MCF 10A (cell line): ENCODE results near the gene AURKB. TPM values are rescaled to one million over a fixed set of nuclear protein-coding genes. Genes with fewer than 3 reads are reported as not detected.

Experiments used
- BruUV-seq: library from RNA; stranded (reverse); fragments of 400-500 nt; replicated peaks from 2 replicates; lab custom pipeline; 2021; lab: Mats Ljungman, UMichigan
- CTCF ChIA-PET: fragments of 300-600 bp; sonication (Branson Sonifier 250); formaldehyde crosslinking; extraction: SDS; loops from one replicate; lab custom pipeline; 2021; ENCODE audit warnings: antibody characterized with exemption, inconsistent platforms; lab: Yijun Ruan, JAX
- POLR2A ChIA-PET: fragments of 300-600, 350-650 bp; sonication (Branson Sonifier 250); formaldehyde crosslinking; extraction: SDS; loops from one replicate; lab custom pipeline; 2020; ENCODE audit warnings: antibody characterized with exemption, inconsistent platforms; lab: Yijun Ruan, JAX
- DNase-seq: peaks from one replicate; pipeline ENCODE4 v3.0.0-alpha.2; 2018; ENCODE audit not compliant: unreplicated experiment
- H3K27ac Mint-ChIP-seq: one replicate; pipeline ENCODE4 v1.8.0; 2022; ENCODE audit warnings: mild to moderate bottlenecking, low read depth, mixed read lengths; ENCODE audit not compliant: unreplicated experiment
- H3K27me3 Mint-ChIP-seq: one replicate; pipeline ENCODE4 v1.8.0; 2022; ENCODE audit warnings: mixed read lengths; ENCODE audit not compliant: insufficient read depth, unreplicated experiment
- H3K36me3 Mint-ChIP-seq: one replicate; pipeline ENCODE4 v1.8.0; 2022; ENCODE audit warnings: mild to moderate bottlenecking, moderate library complexity, mixed read lengths; ENCODE audit not compliant: insufficient read depth, unreplicated experiment
- H3K4me1 Mint-ChIP-seq: one replicate; pipeline ENCODE4 v1.8.0; 2022; ENCODE audit warnings: mixed read lengths; ENCODE audit not compliant: insufficient read depth, unreplicated experiment
- H3K4me3 Mint-ChIP-seq: one replicate; pipeline ENCODE4 v1.8.0; 2022; ENCODE audit warnings: mild to moderate bottlenecking, moderate library complexity, mixed read lengths; ENCODE audit not compliant: unreplicated experiment
- H3K9me3 Mint-ChIP-seq: one replicate; pipeline ENCODE4 v1.8.0; 2022; ENCODE audit warnings: mixed read lengths; ENCODE audit not compliant: unreplicated experiment
- intact Hi-C: fragments of 100-400 bp; cut with micrococcal nuclease; formaldehyde crosslinking; loops from 2 replicates; pipeline ENCODE4 v1.14.1; 2022
- total RNA-seq: library from RNA; stranded (reverse); gene quantifications from 2 replicates; pipeline ENCODE4 v1.2.3, GENCODE V29; 2022
- TF ChIP-seq, protein P1 (sequence below): fragments of 200-600 bp; IDR thresholded peaks from one replicate; pipeline ENCODE4 v1.8.0; 2022; ENCODE audit warnings: antibody characterized with exemption, mild to moderate bottlenecking; ENCODE audit not compliant: unreplicated experiment

Gene AURKB
- total RNA-seq, 1 experiment from 2014 or later: 33.6 TPM

DNA sequence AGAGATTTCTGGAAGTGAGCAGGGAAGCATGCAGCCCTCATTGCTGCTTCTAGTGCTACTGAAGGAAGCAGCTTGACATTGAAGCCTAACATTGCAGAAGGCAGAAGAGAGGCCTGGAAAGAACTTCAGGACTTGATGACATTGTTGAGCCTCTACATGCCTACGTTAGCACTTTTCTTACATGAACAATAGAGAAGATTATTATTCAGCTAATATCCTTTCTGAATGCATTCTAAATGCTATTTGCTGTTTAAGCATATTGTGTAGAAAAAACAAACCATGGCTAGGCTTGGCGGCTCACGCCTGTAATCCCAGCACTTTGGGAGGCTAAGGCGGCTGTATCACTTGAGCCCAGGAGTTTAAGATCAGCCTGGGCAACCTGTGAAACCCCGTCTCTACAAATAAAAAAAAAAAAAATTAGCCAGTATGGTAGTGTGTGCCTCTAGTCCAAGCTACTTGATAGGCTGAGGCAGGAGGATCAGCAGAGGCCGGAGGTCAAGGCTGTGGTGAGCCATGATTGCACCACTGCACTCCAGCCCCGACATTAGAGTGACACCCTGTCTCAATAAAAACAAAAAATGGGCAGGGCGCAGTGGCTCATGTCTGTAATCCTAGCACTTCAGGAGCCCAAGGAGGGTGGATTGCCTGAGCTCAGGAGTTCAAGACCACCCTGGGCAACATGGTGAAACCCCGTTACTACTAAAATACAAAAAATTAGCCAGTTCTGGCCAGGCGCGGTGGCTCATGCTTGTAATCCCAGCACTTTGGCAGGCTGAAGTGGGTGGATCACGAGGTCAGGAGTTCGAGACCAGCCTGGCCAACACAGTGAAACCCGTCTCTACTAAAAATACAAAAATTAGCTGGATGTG, 2.2 kb upstream of the AURKB start:
- no peaks in the 10 kb centered on the region for H3K9me3 Mint-ChIP-seq
- peak; percentile 62 for DNase-seq
- TF ChIP-seq, protein P1, sequence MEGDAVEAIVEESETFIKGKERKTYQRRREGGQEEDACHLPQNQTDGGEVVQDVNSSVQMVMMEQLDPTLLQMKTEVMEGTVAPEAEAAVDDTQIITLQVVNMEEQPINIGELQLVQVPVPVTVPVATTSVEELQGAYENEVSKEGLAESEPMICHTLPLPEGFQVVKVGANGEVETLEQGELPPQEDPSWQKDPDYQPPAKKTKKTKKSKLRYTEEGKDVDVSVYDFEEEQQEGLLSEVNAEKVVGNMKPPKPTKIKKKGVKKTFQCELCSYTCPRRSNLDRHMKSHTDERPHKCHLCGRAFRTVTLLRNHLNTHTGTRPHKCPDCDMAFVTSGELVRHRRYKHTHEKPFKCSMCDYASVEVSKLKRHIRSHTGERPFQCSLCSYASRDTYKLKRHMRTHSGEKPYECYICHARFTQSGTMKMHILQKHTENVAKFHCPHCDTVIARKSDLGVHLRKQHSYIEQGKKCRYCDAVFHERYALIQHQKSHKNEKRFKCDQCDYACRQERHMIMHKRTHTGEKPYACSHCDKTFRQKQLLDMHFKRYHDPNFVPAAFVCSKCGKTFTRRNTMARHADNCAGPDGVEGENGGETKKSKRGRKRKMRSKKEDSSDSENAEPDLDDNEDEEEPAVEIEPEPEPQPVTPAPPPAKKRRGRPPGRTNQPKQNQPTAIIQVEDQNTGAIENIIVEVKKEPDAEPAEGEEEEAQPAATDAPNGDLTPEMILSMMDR: no peak
- no TSS peak for BruUV-seq
- H3K27ac Mint-ChIP-seq: no peak overlapping the region
- CTCF ChIA-PET: interaction anchor here (0.7 to 1.3 kb wide), 3 partner anchors 83 to 280 kb away, joined by 3 to 4 read pairs (median 3); partner anchors contain the start of genes CNTROB and SLC25A35
- H3K4me3 Mint-ChIP-seq: no peak overlapping the region
- peaks cover 6% of the 10 kb centered on the region for H3K36me3 Mint-ChIP-seq
- intact Hi-C loops: no loop called here
- peaks cover 6% of the 10 kb centered on the region for H3K4me1 Mint-ChIP-seq
- no peaks in the 10 kb centered on the region for H3K27me3 Mint-ChIP-seq
- POLR2A ChIA-PET: interaction anchor here (1.1 to 5.7 kb wide), 4 partner anchors 9 to 25 kb away, joined by 3 to 72 read pairs (median 19); no protein-coding TSS in a partner anchor

DNA sequence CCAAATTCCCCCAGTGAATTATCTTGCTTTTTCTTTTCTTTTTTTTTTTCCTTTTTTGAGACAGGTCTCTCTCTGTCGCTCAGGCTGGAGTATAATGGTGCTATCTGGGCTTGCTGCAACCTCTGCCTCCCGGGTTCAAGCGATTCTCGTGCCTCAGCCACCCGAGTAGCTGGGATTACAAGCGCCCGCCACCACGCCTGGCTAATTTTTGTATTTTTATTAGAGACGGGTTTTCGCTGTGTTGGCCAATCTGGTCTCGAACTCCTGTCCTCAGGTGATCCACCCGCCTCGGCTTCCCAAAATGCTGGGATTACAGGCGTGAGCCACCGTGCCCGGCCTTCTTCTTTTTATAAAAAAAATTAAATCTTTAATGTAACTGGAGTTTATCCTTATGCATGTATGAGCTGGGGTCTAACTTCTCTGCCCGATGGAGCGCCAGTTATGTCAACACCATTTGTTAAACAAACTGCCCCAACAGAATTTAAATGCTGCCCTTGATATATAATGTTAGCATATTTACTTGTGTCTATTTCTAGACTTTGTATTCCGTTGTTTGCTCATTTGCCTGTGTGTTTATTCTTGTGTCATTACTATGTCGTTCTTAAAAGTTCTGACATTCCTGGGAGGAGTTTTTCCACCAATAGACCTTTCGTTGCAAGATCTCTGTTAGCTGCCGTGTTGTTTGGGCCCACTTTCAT, 535 bp upstream of the AURKB start:
- ChIA-PET CTCF (interaction anchor here (0.6 to 1.6 kb wide), 4 partner anchors 11 to 55 kb away, joined by 3 to 6 read pairs (median 5); no protein-coding TSS in a partner anchor), POLR2A (interaction anchor here (0.6 to 5.7 kb wide), 17 partner anchors 10 to 558 kb away, joined by 3 to 72 read pairs (median 6); partner anchors contain the start of genes BORCS6, CNTROB, CTC1 and PER1)
- no peak for DNase-seq
- peaks cover 6% of the 10 kb centered on the region for H3K36me3 Mint-ChIP-seq
- no TSS peak for BruUV-seq
- H3K27me3 Mint-ChIP-seq: no peaks in the 10 kb centered on the region
- H3K4me3 Mint-ChIP-seq: peak overlapping the region; percentile 91
- peak overlapping the region; percentile 91 for H3K27ac Mint-ChIP-seq
- intact Hi-C loops: no loop called here
- TF ChIP-seq, protein P1: no peak
- H3K9me3 Mint-ChIP-seq: no peaks in the 10 kb centered on the region
- H3K4me1 Mint-ChIP-seq: peaks cover 6% of the 10 kb centered on the region

DNA sequence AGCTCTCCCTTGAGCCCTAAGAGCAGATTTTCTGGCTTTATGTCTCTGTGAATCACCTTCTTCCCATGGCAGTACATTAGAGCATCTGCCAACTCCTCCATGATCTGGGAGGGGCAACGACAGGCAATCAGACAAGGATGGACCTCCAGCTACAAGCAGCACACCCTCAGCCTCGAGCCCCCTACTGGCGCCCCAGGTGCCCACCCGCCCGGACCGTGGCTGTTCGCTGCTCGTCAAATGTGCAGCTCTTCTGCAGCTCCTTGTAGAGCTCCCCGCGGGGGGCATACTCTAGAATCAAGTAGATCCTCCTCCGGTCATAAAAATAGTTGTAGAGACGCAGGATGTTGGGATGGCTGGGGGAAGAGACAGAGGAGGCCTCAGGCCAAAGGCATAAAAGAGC, 3.8 kb downstream of the AURKB start:
- ChIA-PET CTCF (interaction anchor here (0.6 kb wide), 1 partner anchor 27 kb away, joined by 4 read pairs; no protein-coding TSS in a partner anchor), POLR2A (interaction anchor here (1.0 to 1.7 kb wide), 2 partner anchors 15 kb away, joined by 3 to 5 read pairs; no protein-coding TSS in a partner anchor)
- no peak overlapping the region for H3K4me3 Mint-ChIP-seq
- peaks cover 6% of the 10 kb centered on the region for H3K4me1 Mint-ChIP-seq
- H3K9me3 Mint-ChIP-seq: no peaks in the 10 kb centered on the region
- H3K36me3 Mint-ChIP-seq: peaks cover 19% of the 10 kb centered on the region
- no peaks in the 10 kb centered on the region for H3K27me3 Mint-ChIP-seq
- DNase-seq: no peak
- no peak overlapping the region for H3K27ac Mint-ChIP-seq
- intact Hi-C loops: no loop called here
- BruUV-seq: no TSS peak
- TF ChIP-seq, protein P1: no peak
